ENCODE measurements around the gene BMF.
"Not testable (repeated sequence)": the region's sequence is repeated elsewhere in the genome, so short reads cannot be mapped to it uniquely, and the experiment has no call there.

Gene BMF

GRCh38 chr15:40108855-40109735 is at the start of gene BMF:
BMF (minus strand) TSS chr15:40108879; CDS start chr15:40106086, 2,793 bp downstream.
- DNase-seq (ENCODE audit: low spot score) = peak; percentile 90

DNA sequence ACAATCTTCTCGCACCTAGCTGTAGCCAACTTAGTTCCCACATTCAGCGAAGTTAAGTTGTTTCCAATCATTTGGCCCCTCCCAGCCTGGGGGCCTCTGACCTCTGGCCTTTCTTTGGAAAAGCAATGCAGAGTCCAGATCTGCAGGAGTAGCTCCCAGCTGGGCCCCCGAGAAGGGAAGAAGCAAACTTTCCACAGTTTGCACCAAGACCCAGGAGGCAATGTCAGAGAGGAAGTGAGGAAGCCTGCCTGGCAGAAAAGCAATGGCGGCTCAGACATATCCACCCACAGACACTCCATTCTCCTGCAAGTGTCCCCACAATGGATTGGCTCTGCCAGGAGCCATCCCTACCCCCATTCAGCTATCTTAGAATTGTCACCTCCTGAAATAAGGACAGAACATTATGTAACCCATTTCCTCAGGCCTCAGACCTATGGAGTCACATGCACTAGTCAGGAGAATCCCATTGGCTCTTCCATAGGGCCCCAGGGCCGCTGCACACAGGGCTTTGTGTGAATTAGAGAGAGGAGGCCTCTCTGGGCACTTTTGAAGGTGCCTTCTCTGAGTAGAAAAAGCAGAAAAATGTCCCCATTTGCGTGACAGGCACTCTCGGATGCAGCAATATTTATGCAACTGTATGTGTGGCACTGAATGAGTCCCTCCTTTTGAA is 49.2 kb upstream of the BMF start:
- DNase-seq (ENCODE audit: low spot score) = no peak

DNA sequence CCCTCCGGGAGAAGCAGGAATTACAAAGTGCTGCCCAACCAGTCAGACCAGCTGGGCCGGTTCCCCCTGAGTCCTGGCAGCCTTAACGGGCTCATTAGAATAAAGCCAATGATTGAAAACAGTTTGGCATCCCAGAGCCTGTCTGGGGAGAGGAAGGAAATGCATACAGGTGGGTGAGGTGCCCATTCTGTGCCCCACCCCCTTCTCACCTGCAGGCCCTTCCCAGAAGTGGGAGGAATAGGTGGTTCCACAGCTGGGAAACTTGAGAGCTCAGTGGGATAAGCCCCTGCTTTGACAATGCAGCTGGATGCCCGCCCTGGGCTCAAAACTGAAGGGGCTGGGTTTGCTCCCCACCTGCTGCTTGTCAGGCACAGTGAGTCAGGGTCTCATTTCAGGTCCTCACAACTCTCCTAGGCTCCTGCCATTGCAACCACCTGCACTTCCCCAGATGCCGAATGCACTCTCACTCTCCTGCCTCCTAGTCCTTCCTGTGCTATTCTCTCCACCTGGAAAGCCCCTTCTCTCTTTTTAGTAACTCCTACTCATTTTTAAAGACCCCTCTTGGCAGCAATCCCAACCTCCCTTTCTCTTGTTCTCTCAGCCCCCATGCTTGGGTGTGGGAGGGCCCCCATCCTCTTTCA is 46.7 kb upstream of the BMF start:
- no peak for DNase-seq (ENCODE audit: low spot score)

DNA sequence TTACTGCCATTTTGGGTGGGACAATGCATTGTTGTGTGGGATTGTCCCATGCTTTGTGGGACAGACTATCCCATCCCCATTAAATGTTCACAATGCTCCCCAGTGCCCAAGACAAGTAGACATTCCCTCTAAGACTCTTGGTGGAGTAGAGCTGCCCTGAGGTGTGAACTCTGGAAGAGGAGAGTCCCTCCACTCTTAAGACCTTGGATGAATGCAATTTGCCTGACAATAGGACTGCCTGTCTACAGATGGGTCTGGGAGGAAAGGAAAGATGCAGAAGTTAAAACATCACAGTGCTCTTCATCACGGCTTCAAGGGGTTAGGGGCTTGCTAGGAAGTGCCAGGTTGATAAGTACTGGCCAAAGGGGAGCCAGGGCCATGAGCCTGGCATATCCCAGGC is 46.1 kb upstream of the BMF start:
- DNase-seq (ENCODE audit: low spot score) = not testable (repeated sequence)

GRCh38 chr15:40151991-40152390 is 43.3 kb upstream of the BMF start:
- DNase-seq (ENCODE audit: low spot score) = no peak

- DNase-seq (ENCODE audit: low spot score) = no peak
Observed at GRCh38 chr15:40151499-40151898, 42.8 kb upstream of the BMF start.

- no peak for DNase-seq (ENCODE audit: low spot score)
Observed at GRCh38 chr15:40150163-40150925, 41.7 kb upstream of the BMF start.

GRCh38 chr15:40149339-40149738 is 40.7 kb upstream of the BMF start:
- no peak for DNase-seq (ENCODE audit: low spot score)

GRCh38 chr15:40146037-40146436 is 37.4 kb upstream of the BMF start:
- no peak for DNase-seq (ENCODE audit: low spot score)

DNA sequence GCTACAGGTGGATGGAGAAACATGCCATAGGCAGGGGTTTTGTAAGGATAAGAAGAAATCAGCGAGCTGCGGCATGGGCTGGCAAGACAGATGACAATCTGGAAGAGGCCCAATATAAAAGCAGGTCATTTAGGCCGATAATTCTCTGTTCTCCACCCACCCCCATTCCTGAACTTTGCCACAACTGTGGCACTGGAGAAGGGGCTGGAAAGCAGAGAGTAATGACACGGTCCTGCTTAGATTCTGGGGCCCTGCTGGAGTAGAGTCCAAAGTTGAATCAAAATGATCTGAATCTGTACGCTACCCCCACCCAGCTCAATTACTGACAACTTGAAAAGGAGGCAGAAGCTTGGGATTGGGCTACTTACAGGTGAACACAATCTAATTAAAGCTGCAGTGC is 33.7 kb upstream of the BMF start:
- no peak for DNase-seq (ENCODE audit: low spot score)

DNA sequence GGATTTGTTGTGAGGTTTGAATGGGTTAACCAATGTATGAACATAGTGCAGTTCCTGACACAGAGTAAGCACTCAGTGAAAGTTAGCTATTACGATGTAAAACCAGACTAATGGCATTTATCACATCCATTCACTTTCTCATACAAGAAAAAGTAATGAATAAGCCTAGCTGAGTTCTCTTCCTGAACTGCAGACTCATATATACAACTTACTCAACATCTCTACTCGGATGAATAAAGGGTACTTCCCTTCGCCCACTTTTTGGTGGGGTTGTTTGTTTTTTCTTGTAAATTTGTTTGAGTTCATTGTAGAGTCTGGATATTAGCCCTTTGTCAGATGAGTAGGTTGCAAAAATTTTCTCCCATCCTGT is 29.5 kb upstream of the BMF start:
- DNase-seq (ENCODE audit: low spot score) = not testable (repeated sequence)

GRCh38 chr15:40137303-40138200 is 28.9 kb upstream of the BMF start:
- DNase-seq (ENCODE audit: low spot score) = no peak

- DNase-seq (ENCODE audit: low spot score) = no peak
Observed at GRCh38 chr15:40136470-40137302, 28.0 kb upstream of the BMF start.

- not testable (repeated sequence) for DNase-seq (ENCODE audit: low spot score)
Observed at GRCh38 chr15:40135846-40136450, 27.3 kb upstream of the BMF start.

GRCh38 chr15:40134885-40135284 is 26.2 kb upstream of the BMF start:
- no peak for DNase-seq (ENCODE audit: low spot score)

GRCh38 chr15:40133544-40133943 is 24.9 kb upstream of the BMF start:
- DNase-seq (ENCODE audit: low spot score) = no peak

DNA sequence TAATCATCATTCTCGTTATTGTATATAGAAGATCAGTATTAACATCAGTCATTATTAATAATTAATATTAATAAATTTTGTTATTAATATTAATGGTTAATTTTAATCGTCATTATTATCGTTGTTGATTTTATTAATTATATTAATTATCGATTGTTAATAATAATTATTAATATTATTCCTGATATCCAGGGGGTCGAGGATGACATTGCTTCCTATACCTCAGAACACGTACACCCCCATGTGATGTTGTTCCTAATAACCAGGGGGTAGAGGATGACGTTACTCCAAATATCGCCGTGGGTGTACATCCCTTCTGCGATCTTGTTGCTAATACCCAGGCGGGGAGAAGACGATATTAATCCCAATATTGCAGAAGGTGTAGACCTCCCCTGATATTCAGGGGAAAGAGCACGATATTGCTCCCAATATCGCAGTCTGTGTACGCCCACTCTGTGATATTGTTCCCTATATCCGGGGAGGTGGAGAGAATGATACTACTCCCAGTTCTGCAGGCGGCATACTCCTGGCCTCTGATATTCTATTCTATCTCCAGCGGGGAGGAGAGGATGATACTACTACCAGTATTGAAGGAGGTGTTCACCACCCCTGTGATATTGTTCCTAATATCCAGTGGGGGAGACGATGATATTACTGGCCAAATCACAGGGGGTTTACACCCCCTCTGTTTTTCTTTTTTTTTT is 22.3 kb upstream of the BMF start:
- no peak for DNase-seq (ENCODE audit: low spot score)

GRCh38 chr15:40130118-40130517 is 21.4 kb upstream of the BMF start:
- no peak for DNase-seq (ENCODE audit: low spot score)
